ENCODE data around the gene PPP1CC. TPM values are rescaled to one million over a fixed set of nuclear protein-coding genes. Genes with fewer than 3 reads are reported as not detected.

The PPP1CC gene
- total and polyA plus RNA-seq, 2 donors (not counting 3 experiments of a cell fraction or from before 2014, with no cell fraction given) = 67.1 to 139 TPM

- CTCF ChIA-PET = interaction anchor here (0.7 to 1.6 kb wide), 2 partner anchors 161 to 225 kb away, joined by 3 read pairs; partner anchors contain the start of gene RAD9B
Measured at GRCh38 chr12:110726708-110727369, 15.9 kb downstream of the PPP1CC start.

More at GRCh38 chr12:110726708-110727369, 15.9 kb downstream of the PPP1CC start:
- H3K9me3 ChIP-seq (replicated peaks; ENCODE audit: control insufficient read depth, insufficient read depth, low read length) = no peaks in the 10 kb centered on the region
- H4K20me1 ChIP-seq (replicated peaks; ENCODE audit: control insufficient read depth, extremely low read depth, insufficient read depth, low read length) = peaks cover 6% of the 10 kb centered on the region
- no peak overlapping the region for H2AFZ ChIP-seq (ENCODE audit: low read depth, low read length)
- dilution Hi-C loops (cut with MboI; ENCODE audit: extremely low pct_ligation_motif_present, low sequenced_read_pairs) = no loop called here
- no peaks in the 10 kb centered on the region for H3K4me1 ChIP-seq (ENCODE audit: control insufficient read depth, extremely low read depth, insufficient read depth, low read length)
- intact Hi-C loops (cut with micrococcal nuclease) = no loop called here
- H3K27me3 ChIP-seq (ENCODE audit: control insufficient read depth in 2 of 2, insufficient read depth in 2 of 2, low read length in 2 of 2) = no peaks in the 10 kb centered on the region
- BruUV-seq (replicated peaks) = no TSS peak
- H3K36me3 ChIP-seq (ENCODE audit: control insufficient read depth in 2 of 2, extremely low read depth in 1 of 2, insufficient read depth in 2 of 2, low read length in 2 of 2) = peaks cover 14 to 39% of the 10 kb centered on the region in 2 experiments
- no peak for DNase-seq (ENCODE audit: low read depth, low spot score)
- H3K9ac ChIP-seq (replicated peaks; ENCODE audit: extremely low read depth, insufficient read depth, low read length) = no peak overlapping the region
- no peaks in the 10 kb centered on the region for H3K9me1 ChIP-seq (replicated peaks; ENCODE audit: control insufficient read depth, extremely low read depth, insufficient read depth, low read length)
- no peak overlapping the region for H3K4me2 ChIP-seq (ENCODE audit: insufficient read depth, low read length)
- FAIRE-seq = no peak
- no peak overlapping the region for H3K27ac ChIP-seq (ENCODE audit: insufficient read depth, low read depth, low read length)
- POLR2A ChIA-PET = no interaction called here
- TF ChIP-seq MYC (IDR thresholded peaks at IDR 0.05; ENCODE audit: low read depth, low read length) (no peak), JUN (IDR thresholded peaks at IDR 0.05; ENCODE audit: borderline replicate concordance, insufficient read depth, insufficient read length, low read depth) (no peak), CTCF (IDR thresholded peaks at IDR 0.05; ENCODE audit: extremely low read depth in 1 of 2, insufficient read depth in 1 of 2, low read depth in 1 of 2, low read length in 2 of 2) (no peak), EZH2 (IDR thresholded peaks at IDR 0.05; ENCODE audit: borderline replicate concordance, low read depth, low read length, severe bottlenecking) (no peak), POLR2A (IDR thresholded peaks at IDR 0.05; ENCODE audit: low read depth, low read length) (no peak), POLR2AphosphoS5 (IDR thresholded peaks at IDR 0.05; ENCODE audit: insufficient read depth, low read depth, low read length) (no peak), FOS (IDR thresholded peaks at IDR 0.05; ENCODE audit: borderline replicate concordance, insufficient read depth, low read length) (no peak), MAX (IDR thresholded peaks at IDR 0.05; ENCODE audit: insufficient read depth, insufficient read length) (no peak)
- H3K4me3 ChIP-seq (replicated peaks in 1 of 3; ENCODE audit: insufficient read depth in 1 of 3, low read depth in 1 of 3, low read length in 3 of 3) = no peak overlapping the region
- peaks cover 71% of the 10 kb centered on the region for H3K79me2 ChIP-seq (ENCODE audit: control insufficient read depth, insufficient read depth, low read length)

Measured in endothelial cell of umbilical vein (primary cell).